ENCODE data around the gene FAN1. TPM values are rescaled to one million over a fixed set of nuclear protein-coding genes. Genes with fewer than 3 reads are reported as not detected.

Gene FAN1
- polyA plus RNA-seq, 4 donors, result 3.2 to 18.2 (median 8.8) TPM

GRCh38 chr15:30992249-30992864 lies 88.6 kb downstream of the FAN1 start:
- H3K27ac ChIP-seq (ENCODE audit: low read depth in 1 of 3, low read length in 2 of 3), result peak overlapping the region; percentile 99 to 100 (median 99)
- peak overlapping the region; percentile 71 to 77 (median 72) for H3K4me3 ChIP-seq (ENCODE audit: low read depth in 1 of 3, low read length in 3 of 3)
- H3K9me3 ChIP-seq (ENCODE audit: control insufficient read depth in 2 of 2, insufficient read depth in 1 of 2, low read depth in 1 of 2, low read length in 1 of 2), result no peaks in the 10 kb centered on the region
- DNase-seq, result peak in 1 of 2 donors; percentile 30
- H3K36me3 ChIP-seq (ENCODE audit: control insufficient read depth in 3 of 3, insufficient read depth in 2 of 3, low read depth in 1 of 3, low read length in 3 of 3), result no peaks in the 10 kb centered on the region
- WGBS, 3 donors, result 42 to 73% (median 63%) methylated on average over 7 of the region's 7 CpGs
- FAIRE-seq, result no peak
- peaks cover 2 to 10% (median 3%) of the 10 kb centered on the region in 3 donors for H3K4me1 ChIP-seq (ENCODE audit: control insufficient read depth in 3 of 3, insufficient read depth in 2 of 3, low read depth in 1 of 3, low read length in 2 of 3)
- no peaks in the 10 kb centered on the region for H3K27me3 ChIP-seq (ENCODE audit: control insufficient read depth in 3 of 3, insufficient read depth in 3 of 3, low read length in 3 of 3)

Other genes starting within 250 kb of the FAN1 start
- 10 to 100 TPM; 11.0 to 26.8 (median 21.8) TPM for gene MTMR10, start 87.7 kb downstream of the FAN1 start, polyA plus RNA-seq
- gene TRPM1, start 197.8 kb downstream of the FAN1 start, polyA plus RNA-seq, result under 1 TPM in 1 of 4 donors, not detected in 3; under 0.01 TPM